HepG2 (cell line): Measurements from ENCODE around the gene TUBAL3. TPM values are rescaled to one million over a fixed set of nuclear protein-coding genes. Genes with fewer than 3 reads are reported as not detected.

Experiments used
- AGO2 ChIP-seq: fragments of 200-400 bp; formaldehyde crosslinking; optimal IDR thresholded peaks from 2 replicates; pipeline ENCODE3; 2017; ENCODE audit warnings: mild to moderate bottlenecking, low read depth, low read length, moderate library complexity
- CCDC6 ChIP-seq: sonication (generic); formaldehyde crosslinking; IDR thresholded peaks from 2 replicates; pipeline ENCODE4 v1.8.1; 2022; ENCODE audit warnings: mild to moderate bottlenecking, missing genetic modification reagents, moderate library complexity
- CEBPB ChIP-seq: IDR thresholded peaks from 2 replicates; pipeline ENCODE4 v1.6.1; 2011; ENCODE audit warnings: low read depth, low read length, improper control_type of control experiment, borderline replicate concordance
- KAT7 ChIP-seq: IDR thresholded peaks from 2 replicates; pipeline ENCODE4 v1.6.1; 2018; ENCODE audit warnings: borderline replicate concordance, missing compliant biosample characterization
- MAFK ChIP-seq, 2 experiments: IDR thresholded peaks in 1 of 2; conservative IDR thresholded peaks in 1 of 2; 2 replicates each; pipeline ENCODE4 v1.6.1; 2011; ENCODE audit warnings: improper control_type of control experiment in 2 of 2, low read length in 2 of 2
- MXI1 ChIP-seq: IDR thresholded peaks from 3 replicates; pipeline ENCODE4 v1.6.1; 2012; ENCODE audit warnings: low read depth, low read length, inconsistent platforms, borderline replicate concordance
- PAWR ChIP-seq: sonication (generic); formaldehyde crosslinking; IDR thresholded peaks from 2 replicates; pipeline ENCODE4 v1.4.0; 2020; ENCODE audit warnings: missing genetic modification reagents, mild to moderate bottlenecking, borderline replicate concordance
- RXRB ChIP-seq: IDR thresholded peaks from 2 replicates; pipeline ENCODE4 v1.6.1; 2016; ENCODE audit warnings: borderline replicate concordance, missing genetic modification reagents, missing compliant biosample characterization
- SMC3 ChIP-seq: IDR thresholded peaks from 2 replicates; pipeline ENCODE4 v1.6.1; 2011; ENCODE audit warnings: low read length, improper control_type of control experiment
- SMYD3 ChIP-seq: sonication (generic); formaldehyde crosslinking; IDR thresholded peaks from 2 replicates; pipeline ENCODE4 v1.8.1; 2023; ENCODE audit warnings: mild to moderate bottlenecking, missing genetic modification reagents
- ZEB1 ChIP-seq: IDR thresholded peaks from 2 replicates; pipeline ENCODE4 v1.6.1; 2012; ENCODE audit warnings: mild to moderate bottlenecking, low read depth, inconsistent platforms; ENCODE audit not compliant: insufficient replicate concordance
- ZFP1 ChIP-seq: IDR thresholded peaks from 2 replicates; pipeline ENCODE4 v1.6.1; 2016
- ZNF124 ChIP-seq: sonication (generic); formaldehyde crosslinking; IDR thresholded peaks from 2 replicates; pipeline ENCODE4 v1.4.0; 2020; ENCODE audit warnings: missing genetic modification reagents
- ZNF207 ChIP-seq: fragments of 450-650 bp; IDR thresholded peaks from 2 replicates; pipeline ENCODE4 v1.6.1; 2016; ENCODE audit warnings: antibody characterized with exemption, borderline replicate concordance
- ZNF234 ChIP-seq: sonication (generic); formaldehyde crosslinking; conservative IDR thresholded peaks from 2 replicates; pipeline ENCODE4 v1.5.1; 2020; ENCODE audit warnings: mild to moderate bottlenecking, missing genetic modification reagents
- ZNF543 ChIP-seq: sonication (generic); formaldehyde crosslinking; IDR thresholded peaks from 2 replicates; pipeline ENCODE4 v1.4.0; 2020; ENCODE audit warnings: mild to moderate bottlenecking, missing genetic modification reagents
- ZNF557 ChIP-seq: sonication (generic); formaldehyde crosslinking; IDR thresholded peaks from 2 replicates; pipeline ENCODE4 v1.4.0; 2020; ENCODE audit warnings: missing genetic modification reagents
- ZNF574 ChIP-seq: sonication (generic); formaldehyde crosslinking; IDR thresholded peaks from 2 replicates; pipeline ENCODE4 v1.4.0; 2020; ENCODE audit warnings: missing genetic modification reagents
- ZSCAN20 ChIP-seq: sonication (generic); formaldehyde crosslinking; IDR thresholded peaks from 2 replicates; pipeline ENCODE4 v1.4.0; 2020; ENCODE audit warnings: missing genetic modification reagents, mild to moderate bottlenecking, borderline replicate concordance
- polyA plus RNA-seq, 8 experiments: library from polyadenylated mRNA; depleted of rRNA in 3 of 8; stranded (reverse) in 7 of 8; unstranded in 1 of 8; fragments of >200 nt; fragmentation: Illumina TruSeq in 4 of 8; extraction: Trizol in 4 of 8; gene quantifications; 2 replicates each; pipeline versions ENCODE4 v1.2.1 to v1.2.3, GENCODE V29; 2011 to 2016; ENCODE audit warnings: low read depth in 4 of 8, missing spikeins in 1 of 8, mixed read lengths in 1 of 8; ENCODE audit not compliant: insufficient read depth in 1 of 8
- total RNA-seq, 5 experiments: library from RNA; depleted of rRNA; stranded (reverse); fragments of >200 nt; fragmentation: Illumina TruSeq; extraction: Trizol; gene quantifications; 2 replicates each; pipeline ENCODE4 v1.2.3, GENCODE V29; 2016; ENCODE audit warnings: low read depth in 1 of 5
- TF ChIP-seq, protein P1 (sequence below): sonication (generic); formaldehyde crosslinking; IDR thresholded peaks from 2 replicates; pipeline ENCODE4 v1.9.0; 2021; ENCODE audit warnings: missing genetic modification reagents, borderline replicate concordance
- TF ChIP-seq, protein P2 (sequence below): IDR thresholded peaks from 2 replicates; pipeline ENCODE4 v1.4.0; 2020; ENCODE audit warnings: mild to moderate bottlenecking, missing genetic modification reagents
- TF ChIP-seq, protein P3 (sequence below): sonication (generic); formaldehyde crosslinking; IDR thresholded peaks from 2 replicates; pipeline ENCODE4 v1.4.0; 2020; ENCODE audit warnings: mild to moderate bottlenecking, missing genetic modification reagents, borderline replicate concordance

Gene TUBAL3
- total and polyA plus RNA-seq, 2 of the 13 experiments (the other 11 are each of a cell fraction or from before 2014, with no cell fraction given): 0.07 to 0.26 TPM

DNA sequence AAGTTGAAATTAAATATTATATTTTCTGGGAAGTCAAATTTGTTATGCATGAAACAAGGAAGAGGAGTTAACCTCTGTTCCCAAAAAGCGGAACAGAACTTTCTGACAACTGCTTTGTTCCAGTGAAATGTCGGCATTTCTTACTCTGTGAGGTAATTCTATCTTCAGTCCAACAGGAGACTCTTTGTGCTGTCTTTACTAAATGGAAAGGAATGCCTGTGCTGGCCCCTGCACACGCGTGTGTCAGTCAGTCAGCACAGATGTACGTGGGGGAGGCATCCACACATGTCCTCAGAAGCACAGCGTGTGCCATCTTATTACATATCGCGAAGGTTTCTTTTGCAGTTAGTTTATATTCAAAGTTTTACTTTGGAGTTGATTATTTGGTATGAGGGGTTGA is 45.2 kb upstream of the TUBAL3 start (continued):
- TF ChIP-seq ZNF557 (CRISPR knock-in tag): no peak
- TF ChIP-seq, protein P1, sequence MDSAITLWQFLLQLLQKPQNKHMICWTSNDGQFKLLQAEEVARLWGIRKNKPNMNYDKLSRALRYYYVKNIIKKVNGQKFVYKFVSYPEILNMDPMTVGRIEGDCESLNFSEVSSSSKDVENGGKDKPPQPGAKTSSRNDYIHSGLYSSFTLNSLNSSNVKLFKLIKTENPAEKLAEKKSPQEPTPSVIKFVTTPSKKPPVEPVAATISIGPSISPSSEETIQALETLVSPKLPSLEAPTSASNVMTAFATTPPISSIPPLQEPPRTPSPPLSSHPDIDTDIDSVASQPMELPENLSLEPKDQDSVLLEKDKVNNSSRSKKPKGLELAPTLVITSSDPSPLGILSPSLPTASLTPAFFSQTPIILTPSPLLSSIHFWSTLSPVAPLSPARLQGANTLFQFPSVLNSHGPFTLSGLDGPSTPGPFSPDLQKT: no peak
- no peak for TF ChIP-seq ZNF207
- 0 out of 3 replicates have a peak, but pooled peaks have one; percentile 21 for TF ChIP-seq MXI1
- no peak for TF ChIP-seq ZNF234 (CRISPR knock-in tag)
- TF ChIP-seq, protein P2, sequence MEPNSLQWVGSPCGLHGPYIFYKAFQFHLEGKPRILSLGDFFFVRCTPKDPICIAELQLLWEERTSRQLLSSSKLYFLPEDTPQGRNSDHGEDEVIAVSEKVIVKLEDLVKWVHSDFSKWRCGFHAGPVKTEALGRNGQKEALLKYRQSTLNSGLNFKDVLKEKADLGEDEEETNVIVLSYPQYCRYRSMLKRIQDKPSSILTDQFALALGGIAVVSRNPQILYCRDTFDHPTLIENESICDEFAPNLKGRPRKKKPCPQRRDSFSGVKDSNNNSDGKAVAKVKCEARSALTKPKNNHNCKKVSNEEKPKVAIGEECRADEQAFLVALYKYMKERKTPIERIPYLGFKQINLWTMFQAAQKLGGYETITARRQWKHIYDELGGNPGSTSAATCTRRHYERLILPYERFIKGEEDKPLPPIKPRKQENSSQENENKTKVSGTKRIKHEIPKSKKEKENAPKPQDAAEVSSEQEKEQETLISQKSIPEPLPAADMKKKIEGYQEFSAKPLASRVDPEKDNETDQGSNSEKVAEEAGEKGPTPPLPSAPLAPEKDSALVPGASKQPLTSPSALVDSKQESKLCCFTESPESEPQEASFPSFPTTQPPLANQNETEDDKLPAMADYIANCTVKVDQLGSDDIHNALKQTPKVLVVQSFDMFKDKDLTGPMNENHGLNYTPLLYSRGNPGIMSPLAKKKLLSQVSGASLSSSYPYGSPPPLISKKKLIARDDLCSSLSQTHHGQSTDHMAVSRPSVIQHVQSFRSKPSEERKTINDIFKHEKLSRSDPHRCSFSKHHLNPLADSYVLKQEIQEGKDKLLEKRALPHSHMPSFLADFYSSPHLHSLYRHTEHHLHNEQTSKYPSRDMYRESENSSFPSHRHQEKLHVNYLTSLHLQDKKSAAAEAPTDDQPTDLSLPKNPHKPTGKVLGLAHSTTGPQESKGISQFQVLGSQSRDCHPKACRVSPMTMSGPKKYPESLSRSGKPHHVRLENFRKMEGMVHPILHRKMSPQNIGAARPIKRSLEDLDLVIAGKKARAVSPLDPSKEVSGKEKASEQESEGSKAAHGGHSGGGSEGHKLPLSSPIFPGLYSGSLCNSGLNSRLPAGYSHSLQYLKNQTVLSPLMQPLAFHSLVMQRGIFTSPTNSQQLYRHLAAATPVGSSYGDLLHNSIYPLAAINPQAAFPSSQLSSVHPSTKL (CRISPR knock-in tag): peak; percentile 41; the same call in 1 of the 2 replicates
- no peak for TF ChIP-seq PAWR (CRISPR knock-in tag)
- TF ChIP-seq ZFP1 (CRISPR knock-in tag): no peak
- TF ChIP-seq ZNF124 (CRISPR knock-in tag): no peak
- no peak for TF ChIP-seq ZSCAN20 (CRISPR knock-in tag)
- no peak for TF ChIP-seq CCDC6 (CRISPR knock-in tag)
- TF ChIP-seq KAT7 (CRISPR knock-in tag): no peak
- TF ChIP-seq SMYD3 (CRISPR knock-in tag): no peak
- no peak for TF ChIP-seq ZNF574 (CRISPR knock-in tag)
- TF ChIP-seq ZNF543 (CRISPR knock-in tag): no peak
- TF ChIP-seq AGO2: no peak
- no peak for TF ChIP-seq MAFK (conservative IDR thresholded peaks at IDR 0.05 in 1 of 2, IDR thresholded peaks at IDR 0.05 in 1 of 2; ENCODE audit: low read length in 2 of 2)
- TF ChIP-seq, protein P3, sequence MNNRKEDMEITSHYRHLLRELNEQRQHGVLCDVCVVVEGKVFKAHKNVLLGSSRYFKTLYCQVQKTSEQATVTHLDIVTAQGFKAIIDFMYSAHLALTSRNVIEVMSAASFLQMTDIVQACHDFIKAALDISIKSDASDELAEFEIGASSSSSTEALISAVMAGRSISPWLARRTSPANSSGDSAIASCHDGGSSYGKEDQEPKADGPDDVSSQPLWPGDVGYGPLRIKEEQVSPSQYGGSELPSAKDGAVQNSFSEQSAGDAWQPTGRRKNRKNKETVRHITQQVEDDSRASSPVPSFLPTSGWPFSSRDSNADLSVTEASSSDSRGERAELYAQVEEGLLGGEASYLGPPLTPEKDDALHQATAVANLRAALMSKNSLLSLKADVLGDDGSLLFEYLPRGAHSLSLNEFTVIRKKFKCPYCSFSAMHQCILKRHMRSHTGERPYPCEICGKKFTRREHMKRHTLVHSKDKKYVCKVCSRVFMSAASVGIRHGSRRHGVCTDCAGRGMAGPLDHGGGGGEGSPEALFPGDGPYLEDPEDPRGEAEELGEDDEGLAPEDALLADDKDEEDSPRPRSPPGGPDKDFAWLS (CRISPR knock-in tag): no peak
- no peak for TF ChIP-seq RXRB
- TF ChIP-seq SMC3: no peak
- no peak for TF ChIP-seq ZEB1
- TF ChIP-seq CEBPB: no peak
